ENCODE measurements around the gene MAPK8IP3.

MAPK8IP3 gene

DNA sequence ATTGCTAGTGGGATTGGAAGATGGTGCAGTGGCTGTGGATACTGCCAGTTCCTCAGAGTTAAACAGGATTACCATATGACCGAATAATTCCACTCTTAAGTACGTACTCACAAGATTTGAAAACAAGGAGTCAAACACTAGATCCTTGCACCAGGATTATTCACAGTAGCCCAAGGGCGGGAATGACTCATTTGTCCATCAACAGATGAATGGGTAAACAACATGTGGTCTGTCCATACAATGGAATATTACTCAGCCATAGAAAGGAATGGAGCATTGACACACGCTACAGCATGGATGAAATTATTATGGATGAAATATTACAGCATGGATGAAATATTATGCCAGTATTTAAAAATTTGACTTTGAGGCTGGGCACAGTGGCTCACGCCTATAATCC, 9.1 kb upstream of the MAPK8IP3 start:
- Histone ChIP-seq H3K36me3 (ENCODE audit: control insufficient read depth, low read length) (peaks cover 97% of the 10 kb centered on the region), H3K4me3 (ENCODE audit: low read length) (no peak overlapping the region), H3K79me2 (ENCODE audit: control insufficient read depth, low read length) (peaks cover 33% of the 10 kb centered on the region), H3K4me1 (ENCODE audit: control insufficient read depth, low read length) (no peaks in the 10 kb centered on the region), H3K9me2 (replicated peaks; ENCODE audit: control insufficient read depth, low read length) (no peaks in the 10 kb centered on the region), H3K9me3 (ENCODE audit: control insufficient read depth, insufficient read depth, low read length) (no peaks in the 10 kb centered on the region), H3K27me3 (ENCODE audit: control insufficient read depth, low read length) (no peaks in the 10 kb centered on the region), H3F3A (ENCODE audit: control insufficient read depth, insufficient read depth) (peaks cover 7% of the 10 kb centered on the region), H4K20me1 (ENCODE audit: control insufficient read depth, insufficient read depth, low read depth, low read length) (no peaks in the 10 kb centered on the region), H3K4me2 (ENCODE audit: low read length) (no peak overlapping the region), H3K27ac (ENCODE audit: low read depth, low read length) (no peak overlapping the region)
- TF ChIP-seq EZH2phosphoT487 (IDR thresholded peaks at IDR 0.05; ENCODE audit: borderline replicate concordance, low read length): no peak
- TF ChIP-seq, protein P1, sequence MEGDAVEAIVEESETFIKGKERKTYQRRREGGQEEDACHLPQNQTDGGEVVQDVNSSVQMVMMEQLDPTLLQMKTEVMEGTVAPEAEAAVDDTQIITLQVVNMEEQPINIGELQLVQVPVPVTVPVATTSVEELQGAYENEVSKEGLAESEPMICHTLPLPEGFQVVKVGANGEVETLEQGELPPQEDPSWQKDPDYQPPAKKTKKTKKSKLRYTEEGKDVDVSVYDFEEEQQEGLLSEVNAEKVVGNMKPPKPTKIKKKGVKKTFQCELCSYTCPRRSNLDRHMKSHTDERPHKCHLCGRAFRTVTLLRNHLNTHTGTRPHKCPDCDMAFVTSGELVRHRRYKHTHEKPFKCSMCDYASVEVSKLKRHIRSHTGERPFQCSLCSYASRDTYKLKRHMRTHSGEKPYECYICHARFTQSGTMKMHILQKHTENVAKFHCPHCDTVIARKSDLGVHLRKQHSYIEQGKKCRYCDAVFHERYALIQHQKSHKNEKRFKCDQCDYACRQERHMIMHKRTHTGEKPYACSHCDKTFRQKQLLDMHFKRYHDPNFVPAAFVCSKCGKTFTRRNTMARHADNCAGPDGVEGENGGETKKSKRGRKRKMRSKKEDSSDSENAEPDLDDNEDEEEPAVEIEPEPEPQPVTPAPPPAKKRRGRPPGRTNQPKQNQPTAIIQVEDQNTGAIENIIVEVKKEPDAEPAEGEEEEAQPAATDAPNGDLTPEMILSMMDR (IDR thresholded peaks at IDR 0.05; ENCODE audit: low read depth, low read length, poor library complexity, severe bottlenecking): no peak

- peaks cover 88% of the 10 kb centered on the region for H3K36me3 ChIP-seq (ENCODE audit: control insufficient read depth, low read length)
- H3F3A ChIP-seq (ENCODE audit: control insufficient read depth, insufficient read depth): peaks cover 21% of the 10 kb centered on the region
- H3K9me3 ChIP-seq (ENCODE audit: control insufficient read depth, insufficient read depth, low read length): no peaks in the 10 kb centered on the region
- peaks cover 14% of the 10 kb centered on the region for H3K79me2 ChIP-seq (ENCODE audit: control insufficient read depth, low read length)
- no peak overlapping the region for H3K4me3 ChIP-seq (ENCODE audit: low read length)
- no peaks in the 10 kb centered on the region for H4K20me1 ChIP-seq (ENCODE audit: control insufficient read depth, insufficient read depth, low read depth, low read length)
- TF ChIP-seq EZH2phosphoT487 (IDR thresholded peaks at IDR 0.05; ENCODE audit: borderline replicate concordance, low read length): no peak
- TF ChIP-seq, protein P1 (IDR thresholded peaks at IDR 0.05; ENCODE audit: low read depth, low read length, poor library complexity, severe bottlenecking): no peak
- no peak overlapping the region for H3K4me2 ChIP-seq (ENCODE audit: low read length)
- no peaks in the 10 kb centered on the region for H3K9me2 ChIP-seq (replicated peaks; ENCODE audit: control insufficient read depth, low read length)
- H3K27ac ChIP-seq (ENCODE audit: low read depth, low read length): no peak overlapping the region
- H3K27me3 ChIP-seq (ENCODE audit: control insufficient read depth, low read length): no peaks in the 10 kb centered on the region
- H3K4me1 ChIP-seq (ENCODE audit: control insufficient read depth, low read length): no peaks in the 10 kb centered on the region
Measured at GRCh38 chr16:1698680-1699079, 7.3 kb upstream of the MAPK8IP3 start.

DNA sequence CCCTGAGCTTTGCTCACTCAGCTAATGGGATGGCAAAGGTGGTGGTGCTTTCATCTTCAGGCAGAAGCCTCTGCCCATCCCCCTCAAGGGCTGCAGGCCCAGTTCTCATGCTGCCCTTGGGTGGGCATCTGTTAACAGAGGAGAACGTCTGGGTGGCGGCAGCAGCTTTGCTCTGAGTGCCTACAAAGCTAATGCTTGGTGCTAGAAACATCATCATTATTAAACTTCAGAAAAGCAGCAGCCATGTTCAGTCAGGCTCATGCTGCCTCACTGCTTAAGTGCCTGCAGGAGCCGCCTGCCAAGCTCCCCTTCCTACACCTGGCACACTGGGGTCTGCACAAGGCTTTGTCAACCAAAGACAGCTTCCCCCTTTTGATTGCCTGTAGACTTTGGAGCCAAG, 5.7 kb upstream of the MAPK8IP3 start:
- no peaks in the 10 kb centered on the region for H4K20me1 ChIP-seq (ENCODE audit: control insufficient read depth, insufficient read depth, low read depth, low read length)
- H3K36me3 ChIP-seq (ENCODE audit: control insufficient read depth, low read length): peaks cover 75% of the 10 kb centered on the region
- H3K27ac ChIP-seq (ENCODE audit: low read depth, low read length): no peak overlapping the region
- H3K4me1 ChIP-seq (ENCODE audit: control insufficient read depth, low read length): peaks cover 10% of the 10 kb centered on the region
- peaks cover 9% of the 10 kb centered on the region for H3K79me2 ChIP-seq (ENCODE audit: control insufficient read depth, low read length)
- no peaks in the 10 kb centered on the region for H3K9me3 ChIP-seq (ENCODE audit: control insufficient read depth, insufficient read depth, low read length)
- H3K4me2 ChIP-seq (ENCODE audit: low read length): no peak overlapping the region
- no peaks in the 10 kb centered on the region for H3K27me3 ChIP-seq (ENCODE audit: control insufficient read depth, low read length)
- peaks cover 30% of the 10 kb centered on the region for H3F3A ChIP-seq (ENCODE audit: control insufficient read depth, insufficient read depth)
- H3K9me2 ChIP-seq (replicated peaks; ENCODE audit: control insufficient read depth, low read length): no peaks in the 10 kb centered on the region
- no peak overlapping the region for H3K4me3 ChIP-seq (ENCODE audit: low read length)
- no peak for TF ChIP-seq EZH2phosphoT487 (IDR thresholded peaks at IDR 0.05; ENCODE audit: borderline replicate concordance, low read length)
- TF ChIP-seq, protein P1 (IDR thresholded peaks at IDR 0.05; ENCODE audit: low read depth, low read length, poor library complexity, severe bottlenecking): no peak

Data from DOHH2 (cell line).